ENCODE data around the gene RNF157.
A peak's percentile ranks its signal among the peaks of the same experiment; 100 is the strongest.

RNF157 gene

GRCh38 chr17:76103274-76104139 lies 136.8 kb downstream of the RNF157 start, which contains the start of gene EXOC7 (continued):
- TF ChIP-seq, protein P1, sequence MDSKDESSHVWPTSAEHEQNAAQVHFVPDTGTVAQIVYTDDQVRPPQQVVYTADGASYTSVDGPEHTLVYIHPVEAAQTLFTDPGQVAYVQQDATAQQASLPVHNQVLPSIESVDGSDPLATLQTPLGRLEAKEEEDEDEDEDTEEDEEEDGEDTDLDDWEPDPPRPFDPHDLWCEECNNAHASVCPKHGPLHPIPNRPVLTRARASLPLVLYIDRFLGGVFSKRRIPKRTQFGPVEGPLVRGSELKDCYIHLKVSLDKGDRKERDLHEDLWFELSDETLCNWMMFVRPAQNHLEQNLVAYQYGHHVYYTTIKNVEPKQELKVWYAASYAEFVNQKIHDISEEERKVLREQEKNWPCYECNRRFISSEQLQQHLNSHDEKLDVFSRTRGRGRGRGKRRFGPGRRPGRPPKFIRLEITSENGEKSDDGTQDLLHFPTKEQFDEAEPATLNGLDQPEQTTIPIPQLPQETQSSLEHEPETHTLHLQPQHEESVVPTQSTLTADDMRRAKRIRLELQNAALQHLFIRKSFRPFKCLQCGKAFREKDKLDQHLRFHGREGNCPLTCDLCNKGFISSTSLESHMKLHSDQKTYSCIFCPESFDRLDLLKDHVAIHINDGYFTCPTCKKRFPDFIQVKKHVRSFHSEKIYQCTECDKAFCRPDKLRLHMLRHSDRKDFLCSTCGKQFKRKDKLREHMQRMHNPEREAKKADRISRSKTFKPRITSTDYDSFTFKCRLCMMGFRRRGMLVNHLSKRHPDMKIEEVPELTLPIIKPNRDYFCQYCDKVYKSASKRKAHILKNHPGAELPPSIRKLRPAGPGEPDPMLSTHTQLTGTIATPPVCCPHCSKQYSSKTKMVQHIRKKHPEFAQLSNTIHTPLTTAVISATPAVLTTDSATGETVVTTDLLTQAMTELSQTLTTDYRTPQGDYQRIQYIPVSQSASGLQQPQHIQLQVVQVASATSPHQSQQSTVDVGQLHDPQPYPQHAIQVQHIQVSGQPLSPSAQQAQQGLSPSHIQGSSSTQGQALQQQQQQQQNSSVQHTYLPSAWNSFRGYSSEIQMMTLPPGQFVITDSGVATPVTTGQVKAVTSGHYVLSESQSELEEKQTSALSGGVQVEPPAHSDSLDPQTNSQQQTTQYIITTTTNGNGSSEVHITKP (tag by site-specific recombination; IDR thresholded peaks at IDR 0.05) = peak; percentile 76
- TF ChIP-seq ZNF324 (tag by site-specific recombination; IDR thresholded peaks at IDR 0.05) (0 out of 2 replicates have a peak, but pooled peaks have one; percentile 42), ZNF501 (tag by site-specific recombination; IDR thresholded peaks at IDR 0.05) (peak; percentile 73), GLIS2 (tag by site-specific recombination; IDR thresholded peaks at IDR 0.05) (peak; percentile 85), ZNF23 (tag by site-specific recombination; IDR thresholded peaks at IDR 0.05; ENCODE audit: borderline replicate concordance) (no peak), ZBTB17 (tag by site-specific recombination; IDR thresholded peaks at IDR 0.05) (peak; percentile 52), YY2 (tag by site-specific recombination; IDR thresholded peaks at IDR 0.05) (peak; percentile 72), KLF8 (tag by site-specific recombination; IDR thresholded peaks at IDR 0.05) (peak; percentile 98), OVOL3 (tag by site-specific recombination; IDR thresholded peaks at IDR 0.05) (0 out of 2 replicates have a peak, but pooled peaks have one; percentile 7), ZNF585B (tag by site-specific recombination; IDR thresholded peaks at IDR 0.05) (no peak), ZNF350 (tag by site-specific recombination; IDR thresholded peaks at IDR 0.05) (no peak), SP2 (tag by site-specific recombination; IDR thresholded peaks at IDR 0.05) (peak; percentile 93), ZEB2 (tag by site-specific recombination; IDR thresholded peaks at IDR 0.05) (peak; percentile 58; the same call in 1 of the 2 replicates), ZNF266 (tag by site-specific recombination; IDR thresholded peaks at IDR 0.05; ENCODE audit: low read depth) (no peak)
- TF ChIP-seq, protein P2, sequence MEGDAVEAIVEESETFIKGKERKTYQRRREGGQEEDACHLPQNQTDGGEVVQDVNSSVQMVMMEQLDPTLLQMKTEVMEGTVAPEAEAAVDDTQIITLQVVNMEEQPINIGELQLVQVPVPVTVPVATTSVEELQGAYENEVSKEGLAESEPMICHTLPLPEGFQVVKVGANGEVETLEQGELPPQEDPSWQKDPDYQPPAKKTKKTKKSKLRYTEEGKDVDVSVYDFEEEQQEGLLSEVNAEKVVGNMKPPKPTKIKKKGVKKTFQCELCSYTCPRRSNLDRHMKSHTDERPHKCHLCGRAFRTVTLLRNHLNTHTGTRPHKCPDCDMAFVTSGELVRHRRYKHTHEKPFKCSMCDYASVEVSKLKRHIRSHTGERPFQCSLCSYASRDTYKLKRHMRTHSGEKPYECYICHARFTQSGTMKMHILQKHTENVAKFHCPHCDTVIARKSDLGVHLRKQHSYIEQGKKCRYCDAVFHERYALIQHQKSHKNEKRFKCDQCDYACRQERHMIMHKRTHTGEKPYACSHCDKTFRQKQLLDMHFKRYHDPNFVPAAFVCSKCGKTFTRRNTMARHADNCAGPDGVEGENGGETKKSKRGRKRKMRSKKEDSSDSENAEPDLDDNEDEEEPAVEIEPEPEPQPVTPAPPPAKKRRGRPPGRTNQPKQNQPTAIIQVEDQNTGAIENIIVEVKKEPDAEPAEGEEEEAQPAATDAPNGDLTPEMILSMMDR (tag by site-specific recombination; IDR thresholded peaks at IDR 0.05) = peak; percentile 26; the same call in 1 of the 2 replicates

- Histone ChIP-seq H3K4me1 (ENCODE audit: control insufficient read depth, insufficient read depth, low read length) (0 out of 2 replicates have a peak, but pooled peaks cover 4% of the 10 kb centered on the region), H3K9me3 (ENCODE audit: control insufficient read depth, insufficient read depth, low read depth, low read length) (no peaks in the 10 kb centered on the region), H3K27ac (ENCODE audit: extremely low read depth, low read depth, low read length) (peak overlapping the region; percentile 83), H3K4me3 (ENCODE audit: low read depth, low read length) (peak overlapping the region; percentile 71), H3K36me3 (ENCODE audit: control insufficient read depth in 2 of 2, insufficient read depth in 1 of 2, low read length in 2 of 2) (peaks cover 33 to 37% of the 10 kb centered on the region in 2 experiments)
- ChIA-PET CTCF (interaction anchor here (0.7 to 2.4 kb wide), 4 partner anchors 18 to 198 kb away, joined by 3 to 19 read pairs (median 12); no protein-coding TSS in a partner anchor), POLR2A (interaction anchor here (0.8 to 3.7 kb wide), 5 partner anchors 22 to 323 kb away, joined by 3 to 23 read pairs (median 11); partner anchors contain the start of genes SRP68 and ZACN)
- TF ChIP-seq, protein P3, sequence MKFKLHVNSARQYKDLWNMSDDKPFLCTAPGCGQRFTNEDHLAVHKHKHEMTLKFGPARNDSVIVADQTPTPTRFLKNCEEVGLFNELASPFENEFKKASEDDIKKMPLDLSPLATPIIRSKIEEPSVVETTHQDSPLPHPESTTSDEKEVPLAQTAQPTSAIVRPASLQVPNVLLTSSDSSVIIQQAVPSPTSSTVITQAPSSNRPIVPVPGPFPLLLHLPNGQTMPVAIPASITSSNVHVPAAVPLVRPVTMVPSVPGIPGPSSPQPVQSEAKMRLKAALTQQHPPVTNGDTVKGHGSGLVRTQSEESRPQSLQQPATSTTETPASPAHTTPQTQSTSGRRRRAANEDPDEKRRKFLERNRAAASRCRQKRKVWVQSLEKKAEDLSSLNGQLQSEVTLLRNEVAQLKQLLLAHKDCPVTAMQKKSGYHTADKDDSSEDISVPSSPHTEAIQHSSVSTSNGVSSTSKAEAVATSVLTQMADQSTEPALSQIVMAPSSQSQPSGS (tag by site-specific recombination; IDR thresholded peaks at IDR 0.05; ENCODE audit: low read depth) = no peak
- TF ChIP-seq ZBTB8A (tag by site-specific recombination; IDR thresholded peaks at IDR 0.05) (no peak), SCRT2 (tag by site-specific recombination; IDR thresholded peaks at IDR 0.05) (no peak), SALL2 (tag by site-specific recombination; IDR thresholded peaks at IDR 0.05; ENCODE audit: borderline replicate concordance) (no peak), ZNF701 (tag by site-specific recombination; IDR thresholded peaks at IDR 0.05) (no peak), ZNF600 (tag by site-specific recombination; IDR thresholded peaks at IDR 0.05) (no peak), ZNF16 (tag by site-specific recombination; IDR thresholded peaks at IDR 0.05; ENCODE audit: low read depth) (no peak), ZNF513 (tag by site-specific recombination; IDR thresholded peaks at IDR 0.05) (no peak), OVOL3 (tag by site-specific recombination; IDR thresholded peaks at IDR 0.05) (no peak)
- TF ChIP-seq, protein P4, sequence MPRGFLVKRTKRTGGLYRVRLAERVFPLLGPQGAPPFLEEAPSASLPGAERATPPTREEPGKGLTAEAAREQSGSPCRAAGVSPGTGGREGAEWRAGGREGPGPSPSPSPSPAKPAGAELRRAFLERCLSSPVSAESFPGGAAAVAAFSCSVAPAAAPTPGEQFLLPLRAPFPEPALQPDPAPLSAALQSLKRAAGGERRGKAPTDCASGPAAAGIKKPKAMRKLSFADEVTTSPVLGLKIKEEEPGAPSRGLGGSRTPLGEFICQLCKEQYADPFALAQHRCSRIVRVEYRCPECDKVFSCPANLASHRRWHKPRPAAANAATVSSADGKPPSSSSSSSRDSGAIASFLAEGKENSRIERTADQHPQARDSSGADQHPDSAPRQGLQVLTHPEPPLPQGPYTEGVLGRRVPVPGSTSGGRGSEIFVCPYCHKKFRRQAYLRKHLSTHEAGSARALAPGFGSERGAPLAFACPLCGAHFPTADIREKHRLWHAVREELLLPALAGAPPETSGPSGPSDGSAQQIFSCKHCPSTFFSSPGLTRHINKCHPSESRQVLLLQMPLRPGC (tag by site-specific recombination; IDR thresholded peaks at IDR 0.05) = no peak
These were observed 137.4 kb downstream of the RNF157 start for GRCh38 chr17:76102944-76103273.

Data from HEK293 (cell line).